Thyroid gland (tissue), 4 donors: ENCODE results near the gene MCAM. TPM values are rescaled to one million over a fixed set of nuclear protein-coding genes. Genes with fewer than 3 reads are reported as not detected.

Experiments
- DNase-seq, 2 donors: peaks; one replicate each; pipeline ENCODE4 v3.0.0-alpha.2; 2019
- H3K27ac ChIP-seq, 3 donors: fragments of 200-600 bp; sonication (generic); 1 replicate in 2 of 3; 2 replicates in 1 of 3; pipeline ENCODE4 v1.5.1; 2016 to 2019; ENCODE audit warnings: mild to moderate bottlenecking in 1 of 3, moderate library complexity in 1 of 3
- H3K27me3 ChIP-seq: fragments of 200-600 bp; sonication (generic); one replicate; pipeline ENCODE4 v1.5.1; 2019
- H3K36me3 ChIP-seq, 2 donors: fragments of 200-600 bp; sonication (generic); one replicate each; pipeline ENCODE4 v1.5.1; 2016 to 2019
- H3K4me1 ChIP-seq, 2 donors: fragments of 200-600 bp; sonication (generic); one replicate each; pipeline ENCODE4 v1.5.1; 2017 to 2019
- H3K4me3 ChIP-seq, 3 donors: fragments of 200-600 bp; sonication (generic); replicated peaks in 1 of 3; 1 replicate in 2 of 3; 2 replicates in 1 of 3; pipeline ENCODE4 v1.5.1; 2016; ENCODE audit warnings: mild to moderate bottlenecking in 1 of 3
- H3K9me3 ChIP-seq: fragments of 200-600 bp; sonication (generic); one replicate; pipeline ENCODE4 v1.5.1; 2017
- POLR2A ChIP-seq, 2 donors: fragments of 450-650 bp; IDR thresholded peaks; one replicate each; pipeline ENCODE4 v1.6.1; 2017; ENCODE audit warnings: antibody characterized with exemption in 2 of 2, mild to moderate bottlenecking in 2 of 2, moderate library complexity in 1 of 2
- WGBS, 2 donors: methylation state at CpG; one replicate each; pipeline ENCODE4 v1.1.5; 2017; 5-methylcytosine and 5-hydroxymethylcytosine counted together
- intact Hi-C: fragments of 100-400 bp; cut with DNase I; formaldehyde crosslinking; loops from one replicate; pipeline ENCODE4 v1.15.1; 2023
- total RNA-seq, 4 donors: library from RNA; depleted of rRNA; stranded (reverse); fragments of >200 nt; gene quantifications; one replicate each; pipeline ENCODE4 v1.2.3, GENCODE V29; 2016
- TF ChIP-seq, protein P1 (sequence below), 6 experiments: fragments of 200-600 bp in 3 of 6; fragments of 450-650 bp in 3 of 6; sonication (generic) in 3 of 6; IDR thresholded peaks; one replicate each; pipeline ENCODE4 v1.5.1; 2016 to 2019; ENCODE audit warnings: antibody characterized with exemption in 6 of 6, mild to moderate bottlenecking in 2 of 6, inconsistent platforms in 1 of 6, moderate library complexity in 1 of 6

MCAM gene
- total RNA-seq, 4 donors from 2014 or later: 17.6 to 243 (median 61.8) TPM

DNA sequence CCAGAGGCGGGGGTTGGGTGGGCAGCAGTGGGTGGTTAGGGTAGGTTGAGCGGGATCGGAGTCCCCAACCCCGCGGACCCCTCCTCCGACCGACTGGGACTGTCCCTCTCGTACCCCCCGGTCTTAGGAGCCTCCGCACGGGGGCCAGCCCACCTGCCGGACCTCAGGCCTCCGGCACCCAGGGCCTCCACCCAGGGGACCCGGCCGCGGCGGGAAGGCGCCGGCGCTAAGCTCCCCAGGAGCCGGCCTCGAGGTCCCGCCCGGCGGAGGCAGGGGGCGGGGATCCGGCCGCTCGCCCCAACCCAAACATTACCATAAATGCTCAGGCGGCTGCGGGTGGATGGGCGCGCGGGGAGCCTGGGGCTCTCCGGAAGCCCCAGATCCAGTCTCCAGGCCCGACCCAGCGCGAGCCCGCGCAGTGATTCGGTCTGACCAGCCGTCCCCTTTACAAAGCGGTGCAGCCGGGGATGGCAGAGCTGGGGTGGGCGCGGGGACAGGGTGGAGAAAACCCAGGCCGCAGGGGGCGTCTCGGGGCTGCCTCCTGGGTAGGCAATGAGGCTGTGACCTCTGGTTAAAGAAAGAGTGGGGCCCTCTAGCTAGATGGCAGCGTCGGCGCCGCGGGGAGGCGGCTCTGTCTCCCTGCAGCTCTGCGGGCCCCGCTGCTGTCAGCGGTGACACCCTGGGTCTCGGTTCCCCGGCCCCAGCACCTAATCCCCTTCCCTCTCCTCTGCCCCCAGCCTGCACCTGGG is 4.0 kb upstream of the MCAM start:
- no peaks in the 10 kb centered on the region for H3K9me3 ChIP-seq
- peaks cover 24 to 40% of the 10 kb centered on the region in 2 donors for H3K4me1 ChIP-seq
- peaks cover 13% of the 10 kb centered on the region for H3K27me3 ChIP-seq
- WGBS, 2 donors: 7 to 27% methylated on average over 3 to 11 of the region's 60 CpGs
- peak overlapping the region; percentile 60 to 81 (median 60) for H3K27ac ChIP-seq
- peak overlapping the region in 2 of 3 donors; percentile 24 to 26 for H3K4me3 ChIP-seq
- intact Hi-C loops: loop anchor here (10.0 kb wide), 1 partner anchor 116 kb away; the partner anchor contains the start of gene CBL
- peak in 1 of 2 donors; percentile 24 for DNase-seq
- no peak for TF ChIP-seq POLR2A (IDR thresholded peaks at IDR 0.05)
- TF ChIP-seq, protein P1, sequence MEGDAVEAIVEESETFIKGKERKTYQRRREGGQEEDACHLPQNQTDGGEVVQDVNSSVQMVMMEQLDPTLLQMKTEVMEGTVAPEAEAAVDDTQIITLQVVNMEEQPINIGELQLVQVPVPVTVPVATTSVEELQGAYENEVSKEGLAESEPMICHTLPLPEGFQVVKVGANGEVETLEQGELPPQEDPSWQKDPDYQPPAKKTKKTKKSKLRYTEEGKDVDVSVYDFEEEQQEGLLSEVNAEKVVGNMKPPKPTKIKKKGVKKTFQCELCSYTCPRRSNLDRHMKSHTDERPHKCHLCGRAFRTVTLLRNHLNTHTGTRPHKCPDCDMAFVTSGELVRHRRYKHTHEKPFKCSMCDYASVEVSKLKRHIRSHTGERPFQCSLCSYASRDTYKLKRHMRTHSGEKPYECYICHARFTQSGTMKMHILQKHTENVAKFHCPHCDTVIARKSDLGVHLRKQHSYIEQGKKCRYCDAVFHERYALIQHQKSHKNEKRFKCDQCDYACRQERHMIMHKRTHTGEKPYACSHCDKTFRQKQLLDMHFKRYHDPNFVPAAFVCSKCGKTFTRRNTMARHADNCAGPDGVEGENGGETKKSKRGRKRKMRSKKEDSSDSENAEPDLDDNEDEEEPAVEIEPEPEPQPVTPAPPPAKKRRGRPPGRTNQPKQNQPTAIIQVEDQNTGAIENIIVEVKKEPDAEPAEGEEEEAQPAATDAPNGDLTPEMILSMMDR (IDR thresholded peaks at IDR 0.05): no peak
- H3K36me3 ChIP-seq: no peaks in the 10 kb centered on the region

DNA sequence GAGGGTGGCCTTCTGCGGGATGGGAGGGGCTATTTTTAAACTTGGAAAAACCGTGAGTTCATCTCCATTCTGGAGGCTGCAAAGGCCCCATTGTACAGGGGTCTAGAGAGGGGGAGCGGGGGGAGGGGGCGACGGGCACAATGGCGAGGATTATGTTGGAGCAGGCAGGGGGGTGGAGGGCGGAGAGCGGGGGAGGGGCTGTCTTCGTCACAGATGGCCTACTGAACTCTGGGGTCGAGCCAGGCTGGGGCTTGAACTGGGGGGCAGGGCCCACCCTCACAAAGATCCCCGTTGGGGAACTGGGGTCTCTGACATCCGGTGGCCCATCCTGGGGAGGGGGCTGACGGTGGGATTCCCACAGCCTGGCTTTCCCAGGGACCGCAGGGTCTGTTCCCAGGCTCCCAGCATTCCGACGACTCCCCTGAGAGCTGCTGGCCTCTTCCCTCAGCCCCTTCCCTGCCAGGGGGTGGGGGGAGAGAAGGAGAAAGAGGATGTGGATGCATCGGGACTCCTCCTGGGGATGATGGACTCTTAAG is 3.4 kb upstream of the MCAM start:
- H3K27ac ChIP-seq: peak overlapping the region; percentile 60 to 81 (median 60)
- no peaks in the 10 kb centered on the region for H3K9me3 ChIP-seq
- peaks cover 31 to 46% of the 10 kb centered on the region in 2 donors for H3K4me1 ChIP-seq
- H3K4me3 ChIP-seq: no peak overlapping the region
- TF ChIP-seq, protein P1 (IDR thresholded peaks at IDR 0.05): no peak
- no peak for TF ChIP-seq POLR2A (IDR thresholded peaks at IDR 0.05)
- 58 to 61% methylated on average over 13 to 15 of the region's 17 CpGs for WGBS, 2 donors
- H3K36me3 ChIP-seq: no peaks in the 10 kb centered on the region
- intact Hi-C loops: loop anchor here (10.0 kb wide), 1 partner anchor 116 kb away; the partner anchor contains the start of gene CBL
- peaks cover 19% of the 10 kb centered on the region for H3K27me3 ChIP-seq
- no peak for DNase-seq

DNA sequence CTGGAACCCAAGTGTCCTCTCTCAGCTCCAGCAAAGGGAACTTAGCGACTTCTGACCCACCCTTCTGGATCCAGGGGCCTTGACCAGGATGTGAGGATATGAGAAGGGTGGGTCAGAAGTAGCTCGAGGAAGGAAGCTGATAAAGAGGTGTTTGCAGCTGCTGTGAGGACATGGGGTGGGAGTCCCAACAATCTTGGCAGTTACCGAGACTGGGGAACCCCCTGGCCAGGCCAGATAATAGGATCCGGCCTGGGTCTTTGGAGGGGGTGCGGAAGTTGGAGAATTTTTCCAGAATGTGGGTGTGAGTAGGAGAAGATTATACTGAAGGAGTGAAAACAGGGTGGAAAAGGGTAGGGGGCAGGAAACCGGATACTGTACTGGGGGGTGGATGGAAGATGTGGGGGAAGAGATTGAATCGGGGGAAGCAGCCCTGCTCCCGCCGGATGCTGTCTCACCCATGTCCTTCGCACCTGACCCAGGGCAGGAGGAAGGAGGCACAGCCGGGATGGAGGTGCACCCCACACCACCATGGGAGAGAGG is 2.8 kb upstream of the MCAM start:
- H3K4me3 ChIP-seq: no peak overlapping the region
- H3K27me3 ChIP-seq: peaks cover 20% of the 10 kb centered on the region
- DNase-seq: no peak
- intact Hi-C loops: loop anchor here (10.0 kb wide), 1 partner anchor 115 kb away; the partner anchor contains the start of gene CBL
- TF ChIP-seq, protein P1 (IDR thresholded peaks at IDR 0.05): no peak
- no peak for TF ChIP-seq POLR2A (IDR thresholded peaks at IDR 0.05)
- no peaks in the 10 kb centered on the region for H3K9me3 ChIP-seq
- WGBS, 2 donors: 70 to 78% methylated on average over 11 of the region's 11 CpGs
- H3K36me3 ChIP-seq: no peaks in the 10 kb centered on the region
- peaks cover 33 to 51% of the 10 kb centered on the region in 2 donors for H3K4me1 ChIP-seq
- H3K27ac ChIP-seq: peak overlapping the region; percentile 60 to 81 (median 60)

DNA sequence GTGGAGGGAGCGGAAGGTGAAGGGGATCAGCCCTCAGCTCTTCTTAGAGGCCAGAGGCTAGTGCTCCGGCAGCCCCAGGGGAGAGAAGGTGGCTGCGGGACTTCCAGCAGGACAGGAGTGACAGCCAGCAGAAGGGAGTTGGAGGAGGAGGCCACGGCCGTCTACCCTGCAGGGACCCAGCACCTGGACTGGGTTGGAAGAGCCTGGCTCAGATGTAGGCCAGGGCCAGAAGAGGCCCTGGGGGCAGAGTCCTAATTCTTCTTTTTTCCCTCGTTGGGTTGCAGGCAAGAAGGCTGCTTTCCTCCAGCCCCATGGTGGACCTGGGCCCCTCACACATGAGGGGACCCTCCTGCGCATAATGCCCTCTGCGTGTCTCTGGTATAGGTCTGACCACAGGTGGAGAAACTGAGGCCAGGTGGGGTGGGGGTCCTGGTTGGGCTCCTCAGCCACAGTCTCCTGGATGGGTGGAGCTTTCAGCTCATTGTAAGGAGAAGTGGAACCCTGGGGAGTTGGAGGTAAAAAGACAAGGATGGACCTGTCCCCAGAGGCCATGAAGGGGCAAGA is 2.3 kb upstream of the MCAM start:
- peak overlapping the region; percentile 49 to 81 (median 60) for H3K27ac ChIP-seq
- TF ChIP-seq, protein P1 (IDR thresholded peaks at IDR 0.05): no peak
- no peak for TF ChIP-seq POLR2A (IDR thresholded peaks at IDR 0.05)
- no peaks in the 10 kb centered on the region for H3K9me3 ChIP-seq
- no peaks in the 10 kb centered on the region for H3K36me3 ChIP-seq
- WGBS, 2 donors: 88 to 90% methylated on average over 4 to 7 of the region's 8 CpGs
- H3K27me3 ChIP-seq: peaks cover 20% of the 10 kb centered on the region
- DNase-seq: no peak
- H3K4me3 ChIP-seq: no peak overlapping the region
- peaks cover 33 to 51% of the 10 kb centered on the region in 2 donors for H3K4me1 ChIP-seq
- intact Hi-C loops: no loop called here
